Transverse colon (tissue), 4 donors: Measurements from ENCODE around the gene RBFOX2. TPM values are rescaled to one million over a fixed set of nuclear protein-coding genes. Genes with fewer than 3 reads are reported as not detected.
A peak's percentile ranks its signal among the peaks of the same experiment; 100 is the strongest.

ENCODE experiments used
- DNase-seq: peaks from one replicate; pipeline ENCODE4 v3.0.0-alpha.2; 2019
- H3K27ac ChIP-seq, 4 donors: fragments of 200-600 bp; sonication (generic); 2 replicates each; pipeline ENCODE4 v1.5.1; 2016 to 2018; ENCODE audit warnings: inconsistent platforms in 4 of 4
- H3K27me3 ChIP-seq: fragments of 200-600 bp; sonication (generic); 2 replicates; pipeline ENCODE4 v1.5.1; 2017; ENCODE audit warnings: inconsistent platforms
- H3K36me3 ChIP-seq, 4 donors: fragments of 200-600 bp; sonication (generic); 2 replicates each; pipeline ENCODE4 v1.5.1; 2017 to 2019; ENCODE audit warnings: inconsistent platforms in 4 of 4
- H3K4me1 ChIP-seq, 4 donors: fragments of 200-600 bp; sonication (generic); 2 replicates each; pipeline ENCODE4 v1.5.1; 2017 to 2020; ENCODE audit warnings: inconsistent platforms in 4 of 4
- H3K4me3 ChIP-seq, 4 donors: fragments of 200-600 bp; sonication (generic); 1 replicate in 1 of 4; 2 replicates in 3 of 4; pipeline versions ENCODE4 v1.5.1 to v1.6.1; 2017 to 2019; ENCODE audit warnings: inconsistent platforms in 4 of 4
- H3K9me3 ChIP-seq, 2 donors: fragments of 200-600 bp; sonication (generic); 2 replicates each; pipeline ENCODE4 v1.5.1; 2017 to 2019; ENCODE audit warnings: inconsistent platforms in 2 of 2
- EP300 ChIP-seq: sonication (generic); formaldehyde crosslinking; IDR thresholded peaks from one replicate; pipeline ENCODE4 v1.6.1; 2017; ENCODE audit warnings: antibody characterized with exemption, low read depth
- POLR2A ChIP-seq: fragments of 450-650 bp; IDR thresholded peaks from one replicate; pipeline ENCODE4 v1.6.1; 2016; ENCODE audit warnings: antibody characterized with exemption, mild to moderate bottlenecking, moderate library complexity
- POLR2AphosphoS5 ChIP-seq, 3 donors: sonication (generic); formaldehyde crosslinking; IDR thresholded peaks; one replicate each; pipeline ENCODE4 v1.6.1; 2016; ENCODE audit warnings: antibody characterized with exemption in 3 of 3
- WGBS, 2 donors: methylation state at CpG; one replicate each; pipeline ENCODE4 v1.1.5; 2018; ENCODE audit warnings: low coverage in 1 of 2; 5-methylcytosine and 5-hydroxymethylcytosine counted together
- in situ Hi-C, 4 donors: fragments of 200-750 bp; cut with MboI; loops; one replicate each; pipeline versions ENCODE4 v1.15.0 to v1.15.1; 2017; ENCODE audit warnings: low sequenced_read_pairs in 3 of 4, low pct_ligation_motif_present in 1 of 4, low pct_unique_long_range_greater_than_20kb in 1 of 4
- intact Hi-C: fragments of 100-400 bp; cut with DNase I; formaldehyde crosslinking; loops from one replicate; pipeline ENCODE4 v1.15.1; 2023; ENCODE audit warnings: low total_unique reads
- total RNA-seq, 4 donors: library from RNA; depleted of rRNA; stranded (reverse); fragments of >200 nt; gene quantifications; one replicate each; pipeline ENCODE4 v1.1.0, GENCODE V29; 2016
- TF ChIP-seq, protein P1 (sequence below), 5 experiments: fragments of 200-600 bp in 3 of 5; fragments of 450-650 bp in 2 of 5; sonication (generic) in 3 of 5; IDR thresholded peaks; 1 replicate in 2 of 5; 2 replicates in 3 of 5; pipeline ENCODE4 v1.5.1; 2016 to 2017; ENCODE audit warnings: antibody characterized with exemption in 5 of 5, inconsistent platforms in 3 of 5, mild to moderate bottlenecking in 2 of 5, moderate library complexity in 1 of 5

RBFOX2 gene
- total RNA-seq, 4 donors from 2014 or later = 27.3 to 61.1 (median 43.1) TPM

- Histone ChIP-seq H3K9me3 (no peaks in the 10 kb centered on the region), H3K4me1 (peaks cover 11 to 63% (median 36%) of the 10 kb centered on the region in 4 donors), H3K36me3 (no peaks in the 10 kb centered on the region), H3K4me3 (no peak overlapping the region), H3K27ac (no peak overlapping the region), H3K27me3 (no peaks in the 10 kb centered on the region)
- WGBS, 2 donors = 70 to 73% methylated on average over 1 to 4 of the region's 4 CpGs
- no peak for DNase-seq
- in situ Hi-C loops (no loop called here), intact Hi-C loops (no loop called here)
- TF ChIP-seq EP300 = no peak
- TF ChIP-seq, protein P1, sequence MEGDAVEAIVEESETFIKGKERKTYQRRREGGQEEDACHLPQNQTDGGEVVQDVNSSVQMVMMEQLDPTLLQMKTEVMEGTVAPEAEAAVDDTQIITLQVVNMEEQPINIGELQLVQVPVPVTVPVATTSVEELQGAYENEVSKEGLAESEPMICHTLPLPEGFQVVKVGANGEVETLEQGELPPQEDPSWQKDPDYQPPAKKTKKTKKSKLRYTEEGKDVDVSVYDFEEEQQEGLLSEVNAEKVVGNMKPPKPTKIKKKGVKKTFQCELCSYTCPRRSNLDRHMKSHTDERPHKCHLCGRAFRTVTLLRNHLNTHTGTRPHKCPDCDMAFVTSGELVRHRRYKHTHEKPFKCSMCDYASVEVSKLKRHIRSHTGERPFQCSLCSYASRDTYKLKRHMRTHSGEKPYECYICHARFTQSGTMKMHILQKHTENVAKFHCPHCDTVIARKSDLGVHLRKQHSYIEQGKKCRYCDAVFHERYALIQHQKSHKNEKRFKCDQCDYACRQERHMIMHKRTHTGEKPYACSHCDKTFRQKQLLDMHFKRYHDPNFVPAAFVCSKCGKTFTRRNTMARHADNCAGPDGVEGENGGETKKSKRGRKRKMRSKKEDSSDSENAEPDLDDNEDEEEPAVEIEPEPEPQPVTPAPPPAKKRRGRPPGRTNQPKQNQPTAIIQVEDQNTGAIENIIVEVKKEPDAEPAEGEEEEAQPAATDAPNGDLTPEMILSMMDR (IDR thresholded peaks at IDR 0.05) = no peak
- no peak for TF ChIP-seq POLR2AphosphoS5 (IDR thresholded peaks at IDR 0.05)
- TF ChIP-seq POLR2A = no peak
Observed at GRCh38 chr22:36012332-36012731, 16.3 kb downstream of the RBFOX2 start.

DNA sequence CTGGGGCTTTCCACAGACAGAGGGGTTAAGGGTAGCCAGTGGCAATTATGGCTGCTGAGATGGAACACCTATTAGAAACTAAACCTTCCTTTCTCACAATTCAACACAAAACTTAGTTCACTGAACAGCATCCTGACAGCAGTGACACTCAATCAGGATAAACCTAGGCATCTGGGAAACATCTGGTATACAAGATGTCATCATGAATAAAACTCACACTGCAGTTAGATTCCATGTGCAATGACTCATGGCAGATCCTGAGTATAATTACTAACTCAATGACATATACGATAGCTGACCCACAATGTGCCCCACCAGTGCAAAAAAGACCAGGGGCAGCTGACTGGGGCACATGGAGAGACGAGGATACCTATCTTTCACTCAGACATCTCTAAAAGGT lies 17.7 kb downstream of the RBFOX2 start:
- 56% methylated on average over 2 of the region's 2 CpGs; no CpG with 5 or more reads in 1 of the 2 donors for WGBS, 2 donors
- H3K4me1 ChIP-seq = peaks cover 11 to 52% (median 28%) of the 10 kb centered on the region in 4 donors
- in situ Hi-C loops = no loop called here

DNA sequence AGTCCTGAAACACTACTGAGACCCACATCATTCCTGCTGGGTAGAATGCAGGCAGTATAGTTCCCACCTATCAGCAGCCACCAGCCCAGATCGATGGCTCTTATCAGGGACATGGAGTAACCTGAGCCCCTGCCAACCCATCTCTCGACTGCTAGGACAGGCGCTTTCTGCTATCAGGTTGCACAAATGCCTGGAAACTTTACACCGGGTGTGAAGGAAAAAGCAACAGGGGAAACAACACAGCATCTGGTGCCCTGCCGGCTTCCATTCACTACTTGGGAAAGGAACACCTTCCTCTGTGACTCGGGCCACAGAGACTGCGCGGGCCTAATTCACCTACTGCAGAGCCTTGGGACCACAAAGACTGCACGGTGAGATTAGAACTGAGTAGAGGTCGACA lies 18.5 kb downstream of the RBFOX2 start:
- Histone ChIP-seq H3K9me3 (no peaks in the 10 kb centered on the region), H3K27ac (peak overlapping the region; percentile 52 to 59 (median 54)), H3K27me3 (no peaks in the 10 kb centered on the region), H3K4me3 (no peak overlapping the region), H3K4me1 (peaks cover 11 to 49% (median 29%) of the 10 kb centered on the region in 4 donors), H3K36me3 (no peaks in the 10 kb centered on the region)
- DNase-seq = no peak
- in situ Hi-C loops = no loop called here
- intact Hi-C loops = no loop called here
- TF ChIP-seq POLR2AphosphoS5 (IDR thresholded peaks at IDR 0.05) (no peak), POLR2A (no peak), EP300 (no peak)
- TF ChIP-seq, protein P1 (IDR thresholded peaks at IDR 0.05) = no peak
- 76% methylated on average over 10 of the region's 10 CpGs; no CpG with 5 or more reads in 1 of the 2 donors for WGBS, 2 donors

More for the DNA sequence above, 17.7 kb downstream of the RBFOX2 start:
- DNase-seq = no peak
- H3K9me3 ChIP-seq = no peaks in the 10 kb centered on the region
- TF ChIP-seq POLR2A (no peak), POLR2AphosphoS5 (IDR thresholded peaks at IDR 0.05) (peak; percentile 65 to 88 (median 86))
- intact Hi-C loops = no loop called here
- no peak overlapping the region for H3K4me3 ChIP-seq
- H3K27me3 ChIP-seq = no peaks in the 10 kb centered on the region
- peak overlapping the region; percentile 52 to 59 (median 54) for H3K27ac ChIP-seq
- H3K36me3 ChIP-seq = no peaks in the 10 kb centered on the region

DNA sequence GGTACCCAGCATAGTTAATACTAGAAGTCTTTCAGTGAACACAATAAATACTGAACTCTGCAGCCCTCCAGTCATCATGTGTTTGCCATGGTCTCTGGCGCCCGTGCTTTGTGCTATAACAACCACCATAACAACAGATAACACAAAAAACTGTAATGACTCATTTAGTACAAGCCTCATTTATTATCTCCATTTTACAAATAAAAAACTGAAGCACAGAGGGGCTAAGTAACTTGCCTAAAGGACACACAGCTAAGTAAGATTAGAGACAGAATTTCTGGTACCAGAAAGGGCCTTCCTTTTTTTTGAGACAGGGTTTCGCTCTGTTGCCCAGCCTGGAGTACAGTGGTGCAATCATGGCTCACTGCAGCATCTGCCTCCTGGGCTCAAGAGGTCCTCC lies 19.5 kb downstream of the RBFOX2 start:
- Histone ChIP-seq H3K27ac (peak overlapping the region; percentile 52 to 59 (median 54)), H3K9me3 (no peaks in the 10 kb centered on the region), H3K4me3 (no peak overlapping the region), H3K27me3 (no peaks in the 10 kb centered on the region), H3K4me1 (peaks cover 11 to 55% (median 30%) of the 10 kb centered on the region in 4 donors), H3K36me3 (no peaks in the 10 kb centered on the region)
- intact Hi-C loops (no loop called here), in situ Hi-C loops (no loop called here)
- 47 to 100% methylated on average over 1 to 3 of the region's 3 CpGs for WGBS, 2 donors
- TF ChIP-seq POLR2A (no peak), POLR2AphosphoS5 (IDR thresholded peaks at IDR 0.05) (no peak), EP300 (no peak)
- TF ChIP-seq, protein P1 (IDR thresholded peaks at IDR 0.05) = no peak
- DNase-seq = no peak

DNA sequence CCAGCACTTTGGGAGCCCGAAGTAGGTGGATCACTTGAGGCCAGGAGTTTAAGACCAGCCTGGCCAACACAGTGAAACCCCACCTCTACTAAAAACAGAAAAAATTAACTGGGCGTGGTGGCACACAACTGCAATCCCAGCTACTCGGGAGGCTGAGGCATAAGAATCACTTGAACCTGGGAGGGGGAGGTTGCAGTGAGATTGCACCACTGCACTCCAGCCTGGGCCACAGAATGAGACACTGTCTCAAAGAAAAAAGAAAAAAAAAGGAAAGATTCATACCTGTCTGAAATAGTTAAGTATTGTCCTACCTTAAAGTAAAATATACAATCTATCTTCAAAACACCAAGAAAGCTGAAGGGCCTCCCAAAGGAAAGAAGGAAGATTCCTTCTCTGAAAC lies 20.1 kb downstream of the RBFOX2 start:
- H3K27me3 ChIP-seq = no peaks in the 10 kb centered on the region
- H3K27ac ChIP-seq = peak overlapping the region; percentile 15 to 53 (median 38)
- no peak for DNase-seq
- intact Hi-C loops = no loop called here
- H3K4me1 ChIP-seq = peaks cover 11 to 55% (median 30%) of the 10 kb centered on the region in 4 donors
- TF ChIP-seq POLR2AphosphoS5 (IDR thresholded peaks at IDR 0.05) (no peak), POLR2A (no peak), EP300 (no peak)
- TF ChIP-seq, protein P1 (IDR thresholded peaks at IDR 0.05) = no peak
- in situ Hi-C loops = no loop called here
- H3K36me3 ChIP-seq = no peaks in the 10 kb centered on the region
- H3K9me3 ChIP-seq = no peaks in the 10 kb centered on the region
- H3K4me3 ChIP-seq = no peak overlapping the region
- WGBS, 2 donors = 50 to 67% methylated on average over 3 of the region's 3 CpGs
